OCI-LY3 (cell line): ENCODE measurements around the gene UGT1A4.

ENCODE experiments used
- CTCF ChIP-seq: fragments of 200-600, 300-600 bp; sonication (generic); IDR thresholded peaks from 2 replicates; pipeline ENCODE4 v1.5.1; 2014; ENCODE audit warnings: antibody characterized with exemption, low read length, low read depth
- EZH2phosphoT487 ChIP-seq: fragments of 200-600 bp; shearing (Covaris generic); IDR thresholded peaks from 2 replicates; pipeline ENCODE4 v1.6.1; 2018; ENCODE audit warnings: antibody characterized with exemption, mixed run types, low read depth

DNA sequence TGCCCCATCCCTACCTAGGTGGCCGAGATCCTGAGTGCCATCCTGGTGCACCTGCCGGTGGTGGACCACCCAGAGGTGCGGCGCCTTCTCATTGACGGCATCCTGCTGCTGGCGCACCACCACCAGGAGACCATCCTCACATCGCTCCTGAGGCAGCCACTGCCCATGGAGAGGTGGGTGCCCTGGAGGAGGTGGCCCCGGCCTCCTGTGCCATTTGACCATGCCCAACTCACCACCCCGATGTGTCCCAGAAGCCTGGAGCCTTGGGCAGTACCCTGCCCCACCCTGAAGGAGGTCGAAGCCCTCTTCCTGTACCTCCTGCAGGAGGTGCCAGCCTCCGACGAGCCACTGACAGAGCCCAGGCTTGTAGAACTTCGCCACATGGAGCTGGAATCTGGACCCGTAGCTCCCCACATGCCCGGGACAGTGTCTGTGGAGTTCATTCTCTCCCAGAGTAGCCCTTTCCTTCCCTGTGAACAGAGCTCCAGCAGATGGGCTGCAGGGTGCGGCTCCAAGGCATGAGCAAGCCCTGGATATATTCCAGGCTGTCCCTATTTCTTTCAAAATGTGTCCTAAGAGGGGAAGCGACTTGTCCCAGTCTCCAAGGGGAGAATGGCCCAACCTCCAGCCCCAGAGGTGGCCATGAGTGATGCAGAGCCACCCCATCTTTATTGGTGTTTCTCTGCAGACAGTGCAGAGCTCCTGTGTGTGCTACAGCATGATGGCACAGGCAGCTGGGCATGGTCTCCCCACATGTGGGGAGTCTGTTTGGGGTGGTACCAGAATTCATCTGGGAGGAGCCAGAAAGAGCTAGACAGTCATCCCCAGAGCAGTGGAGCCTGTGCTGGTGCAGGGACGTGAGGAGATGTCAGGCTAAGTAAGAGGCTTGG, 101.6 kb downstream of the UGT1A4 start:
- TF ChIP-seq CTCF (no peak), EZH2phosphoT487 (no peak)
